Panc1 (cell line): ENCODE data around the gene SLF1. TPM values are rescaled to one million over a fixed set of nuclear protein-coding genes. Genes with fewer than 3 reads are reported as not detected.

Experiments used
- ATAC-seq: fragments of 200-7000 bp; cut with Tn5 transposase; 2 replicates; pipeline ENCODE4 v1.9.1; 2020; ENCODE audit warnings: mild to moderate bottlenecking, moderate library complexity
- BruUV-seq: library from RNA; stranded (reverse); fragments of 400-500 nt; replicated peaks from 2 replicates; lab custom pipeline; 2021; lab: Mats Ljungman, UMichigan
- CTCF ChIA-PET: fragments of 300-600 bp; sonication (Branson Sonifier 250); formaldehyde crosslinking; loops from one replicate; lab custom pipeline; 2022; ENCODE audit warnings: antibody characterized with exemption; lab: Charles Lee
- POLR2A ChIA-PET: fragments of 300-600 bp; sonication (Branson Sonifier 250); formaldehyde crosslinking; loops from one replicate; lab custom pipeline; 2022; ENCODE audit warnings: antibody characterized with exemption; lab: Charles Lee
- DNase-seq: peaks from one replicate; pipeline ENCODE4 v3.0.0-alpha.2; 2010; ENCODE audit warnings: low read depth, low spot score
- H3K27ac ChIP-seq: 2 replicates; pipeline ENCODE4 v1.5.1; 2011; ENCODE audit warnings: mild to moderate bottlenecking, low read length, inconsistent platforms
- H3K27me3 ChIP-seq: fragments of 200-500 bp; sonication (Bioruptor generic); 2 replicates; pipeline ENCODE4 v1.6.0; 2014; ENCODE audit warnings: low read length, inconsistent platforms; ENCODE audit not compliant: control insufficient read depth, insufficient read depth
- H3K36me3 ChIP-seq: fragments of 200-500 bp; sonication (Bioruptor generic); 2 replicates; pipeline ENCODE4 v1.5.1; 2014; ENCODE audit warnings: inconsistent platforms, mild to moderate bottlenecking, low read length, moderate library complexity; ENCODE audit not compliant: control insufficient read depth, insufficient read depth
- H3K4me1 ChIP-seq: 2 replicates; pipeline ENCODE4 v1.5.1; 2011; ENCODE audit warnings: inconsistent platforms, mild to moderate bottlenecking, low read length, moderate library complexity; ENCODE audit not compliant: control insufficient read depth, insufficient read depth
- H3K4me3 ChIP-seq, 2 experiments: 2 replicates each; pipeline ENCODE4 v1.5.1; 2011 to 2012; ENCODE audit warnings: low read depth in 2 of 2, low read length in 2 of 2, mild to moderate bottlenecking in 2 of 2, inconsistent platforms in 1 of 2, moderate library complexity in 1 of 2
- H3K9me3 ChIP-seq: fragments of 200-500 bp; sonication (Bioruptor generic); 2 replicates; pipeline ENCODE4 v1.5.1; 2014; ENCODE audit warnings: low read depth, mild to moderate bottlenecking, inconsistent platforms, low read length, moderate library complexity; ENCODE audit not compliant: control insufficient read depth, insufficient read depth
- CTCF ChIP-seq: fragments of 450-650 bp; IDR thresholded peaks from 2 replicates; pipeline ENCODE4 v1.5.1; 2017; ENCODE audit warnings: mild to moderate bottlenecking
- POLR2AphosphoS5 ChIP-seq: IDR thresholded peaks from 2 replicates; pipeline ENCODE4 v1.6.1; 2012; ENCODE audit warnings: mild to moderate bottlenecking, low read depth, low read length, moderate library complexity
- SIN3A ChIP-seq: IDR thresholded peaks from 2 replicates; pipeline ENCODE4 v1.6.1; 2012; ENCODE audit warnings: low read depth, mild to moderate bottlenecking, low read length, moderate library complexity, borderline replicate concordance; ENCODE audit not compliant: insufficient read depth
- TCF7L2 ChIP-seq: IDR thresholded peaks from 2 replicates; pipeline ENCODE4 v1.6.1; 2011; ENCODE audit warnings: mild to moderate bottlenecking, low read depth, low read length, inconsistent platforms
- in situ Hi-C: cut with HindIII; loops from 2 replicates; pipeline ENCODE4 v1.10.0; 2016; ENCODE audit warnings: low sequenced_read_pairs, low pct_unique_long_range_greater_than_20kb
- intact Hi-C: fragments of 100-400 bp; cut with micrococcal nuclease; formaldehyde crosslinking; loops from one replicate; pipeline ENCODE4 v1.10.0; 2022; ENCODE audit not compliant: unreplicated experiment
- total RNA-seq: library from RNA; stranded (reverse); gene quantifications from one replicate; pipeline ENCODE4 v1.2.1, GENCODE V29; 2021; ENCODE audit not compliant: unreplicated experiment
- TF ChIP-seq, protein P1 (sequence below), 2 experiments: IDR thresholded peaks; 2 replicates each; pipeline ENCODE4 v1.6.1; 2011 to 2012; ENCODE audit warnings: low read depth in 2 of 2, control low read depth in 1 of 2, low read length in 1 of 2, mild to moderate bottlenecking in 1 of 2, moderate library complexity in 1 of 2; ENCODE audit not compliant: insufficient read depth in 1 of 2

The SLF1 gene
- total RNA-seq, 1 experiment from 2014 or later, result 9.7 TPM

GRCh38 chr5:94667937-94668336, 49.5 kb downstream of the SLF1 start:
- ChIA-PET CTCF (no interaction called here), POLR2A (no interaction called here)
- no peaks in the 10 kb centered on the region for H3K4me1 ChIP-seq
- TF ChIP-seq SIN3A (no peak), CTCF (no peak), POLR2AphosphoS5 (no peak), TCF7L2 (no peak)
- TF ChIP-seq, protein P1, sequence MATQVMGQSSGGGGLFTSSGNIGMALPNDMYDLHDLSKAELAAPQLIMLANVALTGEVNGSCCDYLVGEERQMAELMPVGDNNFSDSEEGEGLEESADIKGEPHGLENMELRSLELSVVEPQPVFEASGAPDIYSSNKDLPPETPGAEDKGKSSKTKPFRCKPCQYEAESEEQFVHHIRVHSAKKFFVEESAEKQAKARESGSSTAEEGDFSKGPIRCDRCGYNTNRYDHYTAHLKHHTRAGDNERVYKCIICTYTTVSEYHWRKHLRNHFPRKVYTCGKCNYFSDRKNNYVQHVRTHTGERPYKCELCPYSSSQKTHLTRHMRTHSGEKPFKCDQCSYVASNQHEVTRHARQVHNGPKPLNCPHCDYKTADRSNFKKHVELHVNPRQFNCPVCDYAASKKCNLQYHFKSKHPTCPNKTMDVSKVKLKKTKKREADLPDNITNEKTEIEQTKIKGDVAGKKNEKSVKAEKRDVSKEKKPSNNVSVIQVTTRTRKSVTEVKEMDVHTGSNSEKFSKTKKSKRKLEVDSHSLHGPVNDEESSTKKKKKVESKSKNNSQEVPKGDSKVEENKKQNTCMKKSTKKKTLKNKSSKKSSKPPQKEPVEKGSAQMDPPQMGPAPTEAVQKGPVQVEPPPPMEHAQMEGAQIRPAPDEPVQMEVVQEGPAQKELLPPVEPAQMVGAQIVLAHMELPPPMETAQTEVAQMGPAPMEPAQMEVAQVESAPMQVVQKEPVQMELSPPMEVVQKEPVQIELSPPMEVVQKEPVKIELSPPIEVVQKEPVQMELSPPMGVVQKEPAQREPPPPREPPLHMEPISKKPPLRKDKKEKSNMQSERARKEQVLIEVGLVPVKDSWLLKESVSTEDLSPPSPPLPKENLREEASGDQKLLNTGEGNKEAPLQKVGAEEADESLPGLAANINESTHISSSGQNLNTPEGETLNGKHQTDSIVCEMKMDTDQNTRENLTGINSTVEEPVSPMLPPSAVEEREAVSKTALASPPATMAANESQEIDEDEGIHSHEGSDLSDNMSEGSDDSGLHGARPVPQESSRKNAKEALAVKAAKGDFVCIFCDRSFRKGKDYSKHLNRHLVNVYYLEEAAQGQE (IDR thresholded peaks at IDR 0.05; ENCODE audit: insufficient read depth in 1 of 2, low read depth in 2 of 2, low read length in 1 of 2), result no peak
- no peak overlapping the region for H3K27ac ChIP-seq
- no peaks in the 10 kb centered on the region for H3K9me3 ChIP-seq
- intact Hi-C loops, result no loop called here
- ATAC-seq (no peak), DNase-seq (no peak)
- no TSS peak for BruUV-seq
- no peak overlapping the region for H3K4me3 ChIP-seq
- in situ Hi-C loops, result no loop called here
- H3K27me3 ChIP-seq, result no peaks in the 10 kb centered on the region
- H3K36me3 ChIP-seq, result no peaks in the 10 kb centered on the region

GRCh38 chr5:94670726-94671125, 52.3 kb downstream of the SLF1 start:
- DNase-seq (no peak), ATAC-seq (no peak)
- CTCF ChIA-PET, result no interaction called here
- Histone ChIP-seq H3K4me3 (no peak overlapping the region), H3K36me3 (no peaks in the 10 kb centered on the region), H3K9me3 (no peaks in the 10 kb centered on the region), H3K27me3 (no peaks in the 10 kb centered on the region), H3K4me1 (no peaks in the 10 kb centered on the region), H3K27ac (no peak overlapping the region)
- in situ Hi-C loops (no loop called here), intact Hi-C loops (no loop called here)
- BruUV-seq, result no TSS peak
- POLR2A ChIA-PET, result no interaction called here
- no peak for TF ChIP-seq POLR2AphosphoS5
- no peak for TF ChIP-seq CTCF
- TF ChIP-seq, protein P1 (IDR thresholded peaks at IDR 0.05; ENCODE audit: insufficient read depth in 1 of 2, low read depth in 2 of 2, low read length in 1 of 2), result no peak
